ENCODE measurements around the gene PLEKHG1.

The PLEKHG1 gene

DNA sequence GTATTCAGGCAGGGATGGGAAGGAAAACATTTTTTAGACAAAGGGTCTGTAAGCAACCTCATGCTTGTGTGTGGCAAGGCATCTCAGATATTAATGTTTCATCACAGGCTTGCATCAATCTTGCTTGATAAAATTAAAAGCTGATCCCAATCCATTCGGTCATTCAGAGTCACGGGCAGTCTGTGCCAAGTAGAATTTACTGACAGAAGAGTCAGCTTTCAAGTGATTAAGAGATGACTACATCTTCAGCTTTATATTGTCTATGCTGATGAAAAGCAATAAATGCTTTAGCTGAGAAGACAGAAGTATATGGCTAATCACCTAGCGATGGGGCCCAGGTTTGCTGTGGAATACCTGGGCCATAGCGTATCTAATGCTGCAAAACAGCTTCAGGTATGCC is 3.5 kb downstream of the PLEKHG1 start:
- Histone ChIP-seq H3K27me3 (ENCODE audit: low read length) (no peaks in the 10 kb centered on the region), H3F3A (ENCODE audit: insufficient read depth) (peaks cover 11% of the 10 kb centered on the region), H2AFZ (ENCODE audit: low read depth, low read length, severe bottlenecking) (no peak overlapping the region), H3K4me2 (ENCODE audit: low read depth, low read length, poor library complexity, severe bottlenecking) (no peak overlapping the region), H3K27ac (ENCODE audit: low read depth, low read length) (no peak overlapping the region), H3K36me3 (ENCODE audit: low read length) (no peaks in the 10 kb centered on the region), H3K9me3 (ENCODE audit: insufficient read depth, low read length) (no peaks in the 10 kb centered on the region), H3K9me2 (replicated peaks; ENCODE audit: insufficient read depth, low read length) (no peaks in the 10 kb centered on the region), H3K9ac (ENCODE audit: low read length) (no peak overlapping the region), H3K79me2 (ENCODE audit: insufficient read depth, low read length) (peaks cover 26% of the 10 kb centered on the region; the same call in 1 of the 2 replicates), H3K4me3 (ENCODE audit: insufficient read depth, low read length, poor library complexity, severe bottlenecking) (no peak overlapping the region), H4K20me1 (ENCODE audit: low read depth, low read length) (no peaks in the 10 kb centered on the region)
- TF ChIP-seq EZH2phosphoT487 (conservative IDR thresholded peaks at IDR 0.05; ENCODE audit: low read length), result no peak
- TF ChIP-seq, protein P1, sequence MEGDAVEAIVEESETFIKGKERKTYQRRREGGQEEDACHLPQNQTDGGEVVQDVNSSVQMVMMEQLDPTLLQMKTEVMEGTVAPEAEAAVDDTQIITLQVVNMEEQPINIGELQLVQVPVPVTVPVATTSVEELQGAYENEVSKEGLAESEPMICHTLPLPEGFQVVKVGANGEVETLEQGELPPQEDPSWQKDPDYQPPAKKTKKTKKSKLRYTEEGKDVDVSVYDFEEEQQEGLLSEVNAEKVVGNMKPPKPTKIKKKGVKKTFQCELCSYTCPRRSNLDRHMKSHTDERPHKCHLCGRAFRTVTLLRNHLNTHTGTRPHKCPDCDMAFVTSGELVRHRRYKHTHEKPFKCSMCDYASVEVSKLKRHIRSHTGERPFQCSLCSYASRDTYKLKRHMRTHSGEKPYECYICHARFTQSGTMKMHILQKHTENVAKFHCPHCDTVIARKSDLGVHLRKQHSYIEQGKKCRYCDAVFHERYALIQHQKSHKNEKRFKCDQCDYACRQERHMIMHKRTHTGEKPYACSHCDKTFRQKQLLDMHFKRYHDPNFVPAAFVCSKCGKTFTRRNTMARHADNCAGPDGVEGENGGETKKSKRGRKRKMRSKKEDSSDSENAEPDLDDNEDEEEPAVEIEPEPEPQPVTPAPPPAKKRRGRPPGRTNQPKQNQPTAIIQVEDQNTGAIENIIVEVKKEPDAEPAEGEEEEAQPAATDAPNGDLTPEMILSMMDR (IDR thresholded peaks at IDR 0.05; ENCODE audit: insufficient read depth, low read length, poor library complexity, severe bottlenecking), result no peak

DNA sequence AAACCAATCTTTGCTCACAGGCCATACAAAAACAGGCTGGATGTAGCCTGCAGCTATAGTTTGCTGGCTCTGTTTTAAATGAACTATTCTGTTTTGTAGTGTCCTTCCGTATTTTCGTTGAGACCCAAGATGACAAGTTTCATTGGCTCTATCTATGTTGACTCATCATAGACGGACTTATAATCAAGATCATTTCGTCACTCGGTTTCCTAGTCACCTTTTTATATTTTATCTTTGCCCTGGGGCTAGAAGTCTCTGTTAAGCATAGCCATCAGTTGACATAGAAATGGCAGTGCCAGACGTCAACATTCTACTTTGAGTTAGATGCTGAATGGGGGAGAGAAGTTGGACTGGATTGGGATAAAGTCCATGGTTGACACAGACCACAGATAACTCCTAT is 4.8 kb downstream of the PLEKHG1 start:
- Histone ChIP-seq H3K4me2 (ENCODE audit: low read depth, low read length, poor library complexity, severe bottlenecking) (no peak overlapping the region), H3F3A (ENCODE audit: insufficient read depth) (peaks cover under 1% of the 10 kb centered on the region), H3K9ac (ENCODE audit: low read length) (no peak overlapping the region), H3K4me3 (ENCODE audit: insufficient read depth, low read length, poor library complexity, severe bottlenecking) (no peak overlapping the region), H3K9me3 (ENCODE audit: insufficient read depth, low read length) (no peaks in the 10 kb centered on the region), H3K27ac (ENCODE audit: low read depth, low read length) (no peak overlapping the region), H3K36me3 (ENCODE audit: low read length) (no peaks in the 10 kb centered on the region), H3K79me2 (ENCODE audit: insufficient read depth, low read length) (peaks cover 26% of the 10 kb centered on the region; the same call in 1 of the 2 replicates), H2AFZ (ENCODE audit: low read depth, low read length, severe bottlenecking) (no peak overlapping the region), H3K9me2 (replicated peaks; ENCODE audit: insufficient read depth, low read length) (no peaks in the 10 kb centered on the region), H4K20me1 (ENCODE audit: low read depth, low read length) (no peaks in the 10 kb centered on the region), H3K27me3 (ENCODE audit: low read length) (no peaks in the 10 kb centered on the region)
- no peak for TF ChIP-seq EZH2phosphoT487 (conservative IDR thresholded peaks at IDR 0.05; ENCODE audit: low read length)
- TF ChIP-seq, protein P1 (IDR thresholded peaks at IDR 0.05; ENCODE audit: insufficient read depth, low read length, poor library complexity, severe bottlenecking), result no peak

DNA sequence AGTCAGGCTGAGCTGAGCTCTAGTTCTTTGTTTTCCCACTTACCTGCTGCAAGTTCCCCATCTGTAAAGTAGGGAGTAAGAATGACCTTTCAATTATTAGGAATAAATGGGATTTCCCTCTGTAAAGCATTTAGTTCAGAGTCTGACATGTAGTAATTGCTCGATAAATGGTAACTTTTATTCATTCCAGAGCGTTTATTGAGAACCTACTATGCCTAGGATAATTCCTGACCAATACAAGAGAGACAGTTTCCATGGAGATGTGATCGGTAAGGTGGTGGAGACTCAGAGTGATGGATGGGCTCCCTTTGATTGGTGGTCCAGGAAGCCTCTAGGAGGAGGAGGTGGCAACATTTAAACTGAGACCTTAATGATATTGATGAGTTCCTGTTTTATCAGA is 5.6 kb downstream of the PLEKHG1 start:
- no peaks in the 10 kb centered on the region for H3K9me2 ChIP-seq (replicated peaks; ENCODE audit: insufficient read depth, low read length)
- H3F3A ChIP-seq (ENCODE audit: insufficient read depth), result no peaks in the 10 kb centered on the region
- H3K36me3 ChIP-seq (ENCODE audit: low read length), result no peaks in the 10 kb centered on the region
- H3K79me2 ChIP-seq (ENCODE audit: insufficient read depth, low read length), result peaks cover 26% of the 10 kb centered on the region; the same call in 1 of the 2 replicates
- no peak overlapping the region for H3K4me2 ChIP-seq (ENCODE audit: low read depth, low read length, poor library complexity, severe bottlenecking)
- H2AFZ ChIP-seq (ENCODE audit: low read depth, low read length, severe bottlenecking), result no peak overlapping the region
- H3K9ac ChIP-seq (ENCODE audit: low read length), result no peak overlapping the region
- no peaks in the 10 kb centered on the region for H3K9me3 ChIP-seq (ENCODE audit: insufficient read depth, low read length)
- no peak overlapping the region for H3K4me3 ChIP-seq (ENCODE audit: insufficient read depth, low read length, poor library complexity, severe bottlenecking)
- TF ChIP-seq, protein P1 (IDR thresholded peaks at IDR 0.05; ENCODE audit: insufficient read depth, low read length, poor library complexity, severe bottlenecking), result no peak
- TF ChIP-seq EZH2phosphoT487 (conservative IDR thresholded peaks at IDR 0.05; ENCODE audit: low read length), result no peak
- no peaks in the 10 kb centered on the region for H3K27me3 ChIP-seq (ENCODE audit: low read length)
- H4K20me1 ChIP-seq (ENCODE audit: low read depth, low read length), result no peaks in the 10 kb centered on the region
- no peak overlapping the region for H3K27ac ChIP-seq (ENCODE audit: low read depth, low read length)
